HG02678 (cell line): Measurements from ENCODE around the gene TBC1D30.

ENCODE experiments used
- ATAC-seq: cut with Tn5 transposase; IDR thresholded peaks from one replicate; pipeline ENCODE4 v1.9.1; 2021; ENCODE audit warnings: mild to moderate bottlenecking, moderate library complexity; ENCODE audit not compliant: unreplicated experiment

The TBC1D30 gene

DNA sequence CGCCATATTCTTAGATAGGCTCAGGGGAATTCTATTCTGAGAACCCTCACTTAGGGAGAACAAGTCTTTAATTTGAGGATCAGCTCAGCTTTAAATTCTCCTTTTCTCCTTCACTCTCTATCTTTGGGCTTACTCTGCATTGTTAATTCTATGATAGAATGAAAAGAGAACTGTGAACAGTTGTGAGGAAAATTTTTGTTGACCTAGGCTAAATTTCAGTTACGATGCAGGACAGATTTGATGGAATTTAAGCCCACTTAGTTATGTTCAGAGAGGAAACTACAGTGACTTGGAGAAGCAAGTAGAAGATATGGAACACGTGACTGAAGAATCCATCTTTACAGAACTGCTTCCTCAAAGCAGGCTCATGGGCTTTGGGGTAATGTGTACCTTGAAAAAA, 82.7 kb downstream of the TBC1D30 start:
- ATAC-seq = no peak

DNA sequence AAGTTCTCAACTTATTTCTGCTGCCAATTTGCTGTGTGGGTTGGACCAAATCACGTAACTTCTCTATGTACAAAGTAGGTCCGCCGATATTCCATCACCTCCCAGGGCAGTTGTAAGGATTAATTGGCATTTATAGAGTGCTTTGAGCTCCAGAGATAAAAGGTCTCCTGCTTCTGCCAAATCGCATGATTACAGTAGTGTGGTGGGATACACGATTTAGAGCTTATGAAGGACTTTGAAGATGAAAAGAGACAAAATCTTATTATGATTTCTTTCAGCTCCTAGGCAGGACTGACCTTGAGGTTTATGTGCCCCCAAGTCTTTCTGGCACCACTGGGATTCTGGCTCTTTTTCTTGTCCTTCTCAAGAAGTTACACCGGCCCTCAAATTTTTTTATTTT, 84.7 kb downstream of the TBC1D30 start:
- ATAC-seq = no peak

DNA sequence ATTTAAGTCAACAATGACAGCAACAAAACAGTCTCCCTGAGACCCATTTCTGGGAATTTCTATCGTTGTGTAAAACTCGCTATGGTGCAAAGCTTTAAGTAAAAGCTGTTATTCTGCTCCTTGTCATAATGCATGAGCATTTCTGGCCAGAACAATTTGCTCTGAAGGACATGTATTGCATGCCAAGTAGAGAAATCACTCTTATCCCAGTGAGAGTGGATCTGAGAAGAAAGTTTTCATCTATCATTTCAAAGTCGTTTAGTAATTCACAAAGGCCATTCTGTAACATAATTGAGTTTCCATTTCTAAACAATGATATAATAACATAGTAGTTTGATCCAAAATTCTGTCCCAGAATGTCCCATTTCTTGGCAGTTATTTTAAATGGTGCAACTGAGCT, 86.6 kb downstream of the TBC1D30 start:
- ATAC-seq = no peak

DNA sequence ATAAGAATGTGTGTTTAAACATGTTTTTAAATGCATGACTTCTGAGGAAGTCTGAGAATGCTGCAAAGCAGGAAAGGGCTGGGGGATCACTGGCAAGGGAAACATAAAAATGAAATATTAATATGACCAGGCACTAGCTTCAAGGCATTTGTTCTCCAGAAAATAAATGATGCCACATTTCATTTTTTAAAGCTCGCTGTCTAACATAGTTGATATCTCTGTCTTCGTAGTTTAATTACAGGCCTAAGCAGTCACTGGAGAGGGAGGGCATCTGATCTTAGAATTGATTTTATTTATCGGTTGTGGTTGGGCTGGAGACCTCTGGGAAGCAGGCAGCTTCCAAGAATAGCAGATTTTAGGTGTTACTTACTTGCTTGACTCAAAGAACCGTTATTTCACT, 87.5 kb downstream of the TBC1D30 start:
- no peak for ATAC-seq

DNA sequence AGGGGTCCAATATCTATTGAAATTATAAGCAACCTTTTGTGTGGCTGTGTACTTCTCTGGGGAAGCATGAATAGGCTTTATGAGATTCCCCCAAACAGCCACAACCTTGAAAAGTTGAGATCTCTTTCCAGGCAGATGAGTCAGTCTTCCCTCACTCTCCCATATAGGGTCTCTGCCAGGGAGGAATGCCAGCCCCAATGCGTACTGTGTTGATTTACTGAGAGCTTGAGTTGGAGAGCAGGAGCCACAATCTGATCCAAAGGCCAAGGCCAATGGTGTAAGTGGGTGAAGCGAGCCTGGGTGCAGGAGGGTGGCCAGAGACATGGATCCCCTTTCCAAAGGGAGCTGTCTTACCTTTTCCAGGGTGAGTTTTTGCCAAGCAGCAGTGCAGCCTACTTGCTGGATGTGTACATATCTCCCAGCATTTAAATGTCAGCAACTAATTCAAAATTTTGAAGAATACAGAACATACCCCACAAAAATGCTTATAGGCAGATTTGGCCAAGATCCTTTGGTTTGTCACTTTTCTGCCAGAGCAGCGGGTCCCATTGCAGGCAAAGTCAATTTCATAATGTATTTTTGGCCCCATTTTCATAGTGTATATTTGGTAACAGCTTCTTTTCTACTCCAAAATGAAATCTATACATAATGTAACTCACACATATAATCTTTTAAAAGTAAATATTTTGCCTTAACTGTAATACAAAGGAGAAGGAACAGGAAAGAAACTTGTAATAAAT, 88.2 kb downstream of the TBC1D30 start:
- no peak for ATAC-seq

DNA sequence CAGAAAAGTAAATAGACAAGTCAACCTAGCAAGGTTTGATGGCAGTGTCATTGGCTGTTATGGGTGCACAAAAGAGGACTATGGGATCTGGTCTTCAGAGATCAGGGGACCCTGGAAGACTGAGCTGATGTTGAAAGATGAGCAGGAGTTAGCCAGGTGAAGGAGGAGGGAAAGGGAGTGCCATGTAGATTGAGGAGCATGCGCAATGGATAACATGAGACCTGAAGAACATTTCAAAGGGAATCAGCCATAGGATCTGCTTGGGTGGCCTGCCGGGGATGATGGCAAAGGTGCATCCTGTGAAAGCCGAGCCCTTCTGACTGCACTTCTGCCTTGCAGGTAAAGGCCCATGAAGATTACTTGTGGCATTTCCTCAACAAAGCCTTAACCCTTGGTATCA, 90.8 kb downstream of the TBC1D30 start:
- no peak for ATAC-seq

DNA sequence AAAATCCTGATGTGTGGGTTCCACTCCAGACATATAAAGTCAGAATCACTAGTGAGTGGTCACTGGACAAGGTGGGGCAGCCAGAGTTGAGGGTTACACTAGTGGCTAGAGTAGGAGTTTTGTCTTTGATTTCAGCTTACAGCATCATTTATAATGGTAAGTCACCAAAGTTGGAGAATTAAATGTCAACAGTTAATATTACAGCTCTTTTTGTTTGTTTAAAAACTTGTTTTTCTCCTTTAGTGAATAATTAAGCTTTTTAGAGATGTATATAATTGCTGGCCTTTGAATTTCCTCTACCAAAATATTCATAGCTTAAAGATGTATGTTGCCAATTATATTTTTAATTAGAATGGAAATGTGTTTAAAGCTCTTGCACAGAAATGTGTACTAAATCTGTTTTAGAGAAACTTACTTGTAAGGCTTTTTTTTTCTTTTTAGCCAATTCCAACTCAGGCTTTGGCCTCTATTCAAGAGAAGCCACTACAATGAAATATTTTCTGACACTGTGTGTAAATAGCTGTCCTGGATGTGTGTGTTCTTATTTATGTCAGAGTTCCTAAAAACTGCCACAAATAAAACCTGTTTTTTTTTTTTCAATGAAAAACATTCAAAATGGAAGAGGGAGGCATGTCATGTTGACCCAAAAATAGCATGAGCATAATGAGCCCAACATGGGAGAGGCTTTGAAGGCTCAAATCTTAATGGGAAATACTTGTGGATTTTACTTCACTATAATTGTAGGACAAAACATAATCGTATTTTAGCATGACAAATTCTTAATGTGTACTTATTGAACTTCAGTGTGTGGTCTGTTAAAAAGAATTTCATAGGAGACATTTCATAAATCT, 92.2 kb downstream of the TBC1D30 start:
- ATAC-seq = no peak

DNA sequence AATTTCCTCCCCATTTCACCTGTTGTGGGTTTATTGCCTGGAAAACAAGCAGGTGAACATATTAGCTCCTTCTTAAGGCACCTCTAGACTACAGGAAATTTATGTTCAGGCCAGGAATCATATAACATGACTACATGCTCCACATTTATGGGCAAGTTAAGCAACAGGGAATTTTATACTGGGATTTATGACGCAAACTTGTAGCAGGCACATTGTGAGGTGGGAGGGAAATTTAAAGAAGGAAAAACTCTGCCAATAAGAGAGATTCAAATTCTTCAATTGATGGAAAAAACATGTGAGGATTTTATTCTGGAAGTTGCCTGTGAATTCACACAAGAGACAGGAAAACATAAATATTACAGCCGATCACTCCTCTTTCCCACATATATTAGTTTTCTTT, 93.9 kb downstream of the TBC1D30 start:
- no peak for ATAC-seq

DNA sequence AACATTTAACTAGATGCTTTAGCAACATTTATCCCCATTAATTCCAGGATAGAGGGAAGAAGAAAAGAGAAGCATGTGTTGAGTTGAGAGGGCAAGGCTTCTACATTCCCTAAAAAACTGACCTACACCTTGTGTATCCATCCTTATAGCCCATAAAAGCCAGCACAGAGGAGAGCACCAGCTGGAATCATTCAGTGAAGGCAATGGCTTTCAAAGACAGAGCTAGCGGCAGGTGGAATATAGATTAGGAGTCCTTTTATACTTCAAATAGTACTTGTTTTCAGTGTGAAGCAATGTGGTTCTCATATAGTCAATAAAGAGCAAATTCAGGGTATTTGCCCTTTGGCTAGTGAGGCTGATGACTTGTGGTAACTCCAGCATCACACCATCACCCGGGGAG, 94.4 kb downstream of the TBC1D30 start:
- no peak for ATAC-seq

DNA sequence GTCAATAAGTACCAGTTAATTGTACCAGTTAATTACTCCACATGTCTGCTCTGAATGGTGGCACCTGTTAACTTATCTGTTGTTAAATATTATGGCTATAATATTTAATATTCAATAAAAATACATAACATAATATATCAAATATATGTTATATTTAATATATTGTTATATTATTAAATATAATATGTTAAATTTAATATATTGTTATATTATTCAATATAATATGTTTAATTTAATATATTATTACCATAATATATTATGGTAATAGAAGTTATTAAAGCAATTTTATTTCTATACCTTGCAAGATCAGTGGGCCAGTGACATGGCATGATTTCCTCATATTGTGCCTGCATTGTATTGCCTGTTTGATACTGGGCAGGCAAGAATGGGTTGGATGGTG, 98.4 kb downstream of the TBC1D30 start:
- no peak for ATAC-seq

DNA sequence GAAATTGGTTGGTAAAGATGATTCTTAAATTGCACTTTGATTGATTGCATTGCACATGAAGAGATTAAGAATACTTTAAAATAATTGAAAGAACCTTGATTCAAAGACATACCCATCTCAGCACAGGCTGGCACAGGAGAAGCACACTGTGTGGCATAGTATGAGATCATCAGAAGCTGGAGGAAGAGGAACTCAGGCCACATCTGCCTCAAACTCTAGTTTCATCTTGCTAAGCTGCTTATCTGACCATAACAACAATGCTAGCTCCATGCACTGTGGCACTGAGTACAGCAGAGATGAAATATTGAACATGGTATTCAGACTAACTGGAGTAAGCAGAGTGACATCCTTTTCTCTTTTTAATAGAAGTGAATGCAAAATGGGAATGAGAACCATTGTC, 99.1 kb downstream of the TBC1D30 start:
- ATAC-seq = no peak
